IMR-90 (cell line): ENCODE measurements around the gene CEP95. TPM values are rescaled to one million over a fixed set of nuclear protein-coding genes. Genes with fewer than 3 reads are reported as not detected.

Experiments used
- ATAC-seq: fragments of 200-7000 bp; cut with Tn5 transposase; 2 replicates; pipeline ENCODE4 v1.9.1; 2020; ENCODE audit warnings: low read depth, mild to moderate bottlenecking, moderate library complexity
- BruUV-seq: library from RNA; stranded (reverse); fragments of 400-500 nt; replicated peaks from 2 replicates; lab custom pipeline; 2021; lab: Mats Ljungman, UMichigan
- CTCF ChIA-PET: fragments of 300-600 bp; formaldehyde crosslinking; extraction: SDS; loops from one replicate; lab custom pipeline; 2021; ENCODE audit warnings: antibody characterized with exemption; lab: Yijun Ruan, JAX
- POLR2A ChIA-PET: fragments of 300-600 bp; sonication (Branson Sonifier 250); formaldehyde crosslinking; loops from one replicate; lab custom pipeline; 2022; ENCODE audit warnings: antibody characterized with exemption; ENCODE audit not compliant: unreplicated experiment; lab: Charles Lee
- DNase-seq: peaks from one replicate; pipeline ENCODE4 v3.0.0; 2013
- H2AFZ ChIP-seq: replicated peaks from 2 replicates; pipeline ENCODE3; 2013; ENCODE audit warnings: low read length, mild to moderate bottlenecking; ENCODE audit not compliant: poor library complexity
- H2AK5ac ChIP-seq: 2 replicates; pipeline ENCODE4 v1.6.1; 2013; ENCODE audit warnings: low read depth, low read length, inconsistent platforms
- H2AK9ac ChIP-seq: replicated peaks from 2 replicates; pipeline ENCODE3; 2013; ENCODE audit warnings: mild to moderate bottlenecking, low read depth, low read length, moderate library complexity; ENCODE audit not compliant: poor library complexity
- H2BK120ac ChIP-seq: 2 replicates; pipeline ENCODE4 v1.6.1; 2013; ENCODE audit warnings: low read depth, low read length, inconsistent platforms
- H2BK15ac ChIP-seq: 3 replicates; pipeline ENCODE4 v1.6.1; 2013; ENCODE audit warnings: low read depth, low read length, inconsistent platforms
- H2BK20ac ChIP-seq: 2 replicates; pipeline ENCODE4 v1.6.1; 2013; ENCODE audit warnings: low read depth, mild to moderate bottlenecking, inconsistent platforms, low read length, moderate library complexity
- H2BK5ac ChIP-seq: 2 replicates; pipeline ENCODE4 v1.6.1; 2013; ENCODE audit warnings: mild to moderate bottlenecking, low read depth, low read length, inconsistent platforms; ENCODE audit not compliant: poor library complexity, severe bottlenecking
- H3K14ac ChIP-seq: replicated peaks from 2 replicates; pipeline ENCODE4 v1.6.1; 2013; ENCODE audit warnings: low read depth, low read length, inconsistent platforms
- H3K18ac ChIP-seq: 2 replicates; pipeline ENCODE4 v1.6.1; 2013; ENCODE audit warnings: low read depth, low read length, control low read depth
- H3K23ac ChIP-seq: 2 replicates; pipeline ENCODE4 v1.6.1; 2013; ENCODE audit warnings: low read depth, low read length, inconsistent platforms
- H3K27ac ChIP-seq: 2 replicates; pipeline ENCODE4 v1.5.1; 2013; ENCODE audit warnings: mild to moderate bottlenecking, control low read depth, low read length; ENCODE audit not compliant: insufficient read depth
- H3K27me3 ChIP-seq: 2 replicates; pipeline ENCODE4 v1.6.1; 2013; ENCODE audit warnings: low read length; ENCODE audit not compliant: control insufficient read depth, insufficient read depth
- H3K36me3 ChIP-seq: 2 replicates; pipeline ENCODE4 v1.6.1; 2013; ENCODE audit warnings: low read length, mixed read lengths; ENCODE audit not compliant: control insufficient read depth, insufficient read depth
- H3K4ac ChIP-seq: 2 replicates; pipeline ENCODE4 v1.6.1; 2013; ENCODE audit warnings: low read depth, low read length, inconsistent platforms
- H3K4me1 ChIP-seq: 2 replicates; pipeline ENCODE4 v1.6.1; 2013; ENCODE audit warnings: low read length, mixed read lengths; ENCODE audit not compliant: control insufficient read depth, insufficient read depth
- H3K4me2 ChIP-seq: 2 replicates; pipeline ENCODE4 v1.6.1; 2013; ENCODE audit warnings: low read depth, mild to moderate bottlenecking, control low read depth, low read length, moderate library complexity
- H3K4me3 ChIP-seq: 2 replicates; pipeline ENCODE4 v1.5.1; 2013; ENCODE audit warnings: low read depth, mild to moderate bottlenecking, control low read depth, low read length, moderate library complexity; ENCODE audit not compliant: insufficient read depth
- H3K56ac ChIP-seq: 2 replicates; pipeline ENCODE4 v1.6.1; 2013; ENCODE audit warnings: low read length, inconsistent platforms; ENCODE audit not compliant: insufficient read depth; ENCODE audit errors: extremely low read depth
- H3K79me1 ChIP-seq, 2 experiments: 2 replicates each; pipeline ENCODE4 v1.6.1; 2013; ENCODE audit warnings: low read length in 2 of 2, inconsistent platforms in 1 of 2, low read depth in 1 of 2
- H3K9ac ChIP-seq: 2 replicates; pipeline ENCODE4 v1.6.1; 2013; ENCODE audit warnings: low read depth, low read length, control low read depth
- H3K9me1 ChIP-seq: 2 replicates; pipeline ENCODE4 v1.6.1; 2013; ENCODE audit warnings: low read length, inconsistent platforms; ENCODE audit not compliant: insufficient read depth
- H3K9me3 ChIP-seq: 2 replicates; pipeline ENCODE4 v1.6.1; 2013; ENCODE audit warnings: low read length; ENCODE audit not compliant: control insufficient read depth, insufficient read depth
- H4K20me1 ChIP-seq: 2 replicates; pipeline ENCODE4 v1.6.1; 2013; ENCODE audit warnings: low read length, inconsistent platforms; ENCODE audit not compliant: insufficient read depth
- H4K5ac ChIP-seq: 2 replicates; pipeline ENCODE4 v1.6.1; 2013; ENCODE audit warnings: mild to moderate bottlenecking, low read depth, low read length, control low read depth
- H4K8ac ChIP-seq, 2 experiments: 2 replicates each; pipeline ENCODE4 v1.6.1; 2013; ENCODE audit warnings: low read depth in 2 of 2, low read length in 2 of 2, control low read depth in 1 of 2, inconsistent platforms in 1 of 2
- H4K91ac ChIP-seq: 2 replicates; pipeline ENCODE4 v1.6.1; 2013; ENCODE audit warnings: low read depth, low read length, inconsistent platforms; ENCODE audit not compliant: insufficient read depth
- BHLHE40 ChIP-seq: fragments of 150-350 bp; IDR thresholded peaks from 2 replicates; pipeline ENCODE4 v1.6.1; 2016; ENCODE audit warnings: mild to moderate bottlenecking, low read depth, low read length
- CEBPB ChIP-seq: IDR thresholded peaks from 2 replicates; pipeline ENCODE4 v1.6.1; 2012; ENCODE audit warnings: low read depth, low read length, improper control_type of control experiment
- CHD1 ChIP-seq: IDR thresholded peaks from 2 replicates; pipeline ENCODE4 v1.6.1; 2012; ENCODE audit warnings: low read depth, low read length, improper control_type of control experiment
- CTCF ChIP-seq: conservative IDR thresholded peaks from 2 replicates; pipeline ENCODE4 v1.5.1; 2012; ENCODE audit warnings: mild to moderate bottlenecking, low read depth, low read length, improper control_type of control experiment
- FOS ChIP-seq: fragments of 150-350 bp; IDR thresholded peaks from 2 replicates; pipeline ENCODE4 v1.6.1; 2016; ENCODE audit warnings: low read depth, low read length
- MAFK ChIP-seq: IDR thresholded peaks from 2 replicates; pipeline ENCODE4 v1.6.1; 2012; ENCODE audit warnings: low read depth, low read length, improper control_type of control experiment
- MAZ ChIP-seq: IDR thresholded peaks from 2 replicates; pipeline ENCODE4 v1.6.1; 2012; ENCODE audit warnings: low read depth, mild to moderate bottlenecking, low read length, improper control_type of control experiment, moderate library complexity, borderline replicate concordance
- MXI1 ChIP-seq: IDR thresholded peaks from 2 replicates; pipeline ENCODE4 v1.6.1; 2012; ENCODE audit warnings: low read depth, mild to moderate bottlenecking, low read length, moderate library complexity, borderline replicate concordance
- NFE2L2 ChIP-seq: fragments of 150-350 bp; IDR thresholded peaks from 2 replicates; pipeline ENCODE4 v1.6.1; 2016; ENCODE audit warnings: low read depth, mild to moderate bottlenecking, low read length
- POLR2A ChIP-seq: IDR thresholded peaks from 2 replicates; pipeline ENCODE4 v1.6.1; 2012; ENCODE audit warnings: mild to moderate bottlenecking, low read depth, low read length
- RAD21 ChIP-seq: IDR thresholded peaks from 2 replicates; pipeline ENCODE4 v1.6.1; 2012; ENCODE audit warnings: low read length, improper control_type of control experiment
- RCOR1 ChIP-seq: IDR thresholded peaks from 2 replicates; pipeline ENCODE4 v1.6.1; 2012; ENCODE audit warnings: mild to moderate bottlenecking, low read length, improper control_type of control experiment; ENCODE audit not compliant: insufficient replicate concordance
- RFX5 ChIP-seq: IDR thresholded peaks from 2 replicates; pipeline ENCODE4 v1.8.0; 2012; ENCODE audit warnings: low read depth, mild to moderate bottlenecking, low read length, moderate library complexity
- SMC3 ChIP-seq: fragments of 150-350 bp; IDR thresholded peaks from 2 replicates; pipeline ENCODE4 v1.6.1; 2016; ENCODE audit warnings: low read depth, mild to moderate bottlenecking, antibody characterized with exemption, low read length, moderate library complexity
- WGBS, 2 experiments: methylation state at CpG; one replicate each; pipeline versions ENCODE4 v1.1.5 to v1.1.7; 2013; ENCODE audit warnings: missing lambda C conversion rate in 2 of 2; ENCODE audit not compliant: insufficient read length in 1 of 2; ENCODE audit errors: extremely low coverage in 2 of 2; 5-methylcytosine and 5-hydroxymethylcytosine counted together
- dilution Hi-C: fragments of 300-500 bp; cut with HindIII; formaldehyde crosslinking; loops from one replicate; pipeline ENCODE4 v1.14.3; 2018; ENCODE audit warnings: low sequenced_read_pairs; ENCODE audit not compliant: unreplicated experiment
- in situ Hi-C: fragments of 300-500 bp; cut with MboI; formaldehyde crosslinking; loops from 3 replicates; pipeline ENCODE4 v1.14.3; 2019; ENCODE audit warnings: low sequenced_read_pairs, inconsistent platforms, mixed read lengths
- intact Hi-C: fragments of 100-400 bp; cut with micrococcal nuclease; formaldehyde crosslinking; loops from 2 replicates; pipeline ENCODE4 v1.10.0; 2022
- polyA plus RNA-seq, 3 experiments: library from polyadenylated mRNA; depleted of rRNA; stranded (reverse); fragments of >200 nt; gene quantifications; 2 replicates each; pipeline ENCODE4 v1.2.3, GENCODE V29; 2012; ENCODE audit warnings: low replicate concordance in 1 of 3
- total RNA-seq: library from RNA; depleted of rRNA; stranded (reverse); fragments of >200 nt; gene quantifications from 2 replicates; pipeline ENCODE4 v1.2.3, GENCODE V29; 2012
- TF ChIP-seq, protein P1 (sequence below): fragments of 150-350 bp; IDR thresholded peaks from 2 replicates; pipeline ENCODE4 v1.6.1; 2016; ENCODE audit warnings: low read depth, mild to moderate bottlenecking, low read length, moderate library complexity, borderline replicate concordance
- TF ChIP-seq, protein P2 (sequence below): fragments of 150-350 bp; IDR thresholded peaks from 2 replicates; pipeline ENCODE4 v1.6.1; 2017; ENCODE audit warnings: mild to moderate bottlenecking, antibody characterized with exemption, low read length, low read depth

The CEP95 gene
- total and polyA plus RNA-seq, 2 of the 4 experiments (the other 2 are of a cell fraction), result 6.1 to 13.6 TPM

DNA sequence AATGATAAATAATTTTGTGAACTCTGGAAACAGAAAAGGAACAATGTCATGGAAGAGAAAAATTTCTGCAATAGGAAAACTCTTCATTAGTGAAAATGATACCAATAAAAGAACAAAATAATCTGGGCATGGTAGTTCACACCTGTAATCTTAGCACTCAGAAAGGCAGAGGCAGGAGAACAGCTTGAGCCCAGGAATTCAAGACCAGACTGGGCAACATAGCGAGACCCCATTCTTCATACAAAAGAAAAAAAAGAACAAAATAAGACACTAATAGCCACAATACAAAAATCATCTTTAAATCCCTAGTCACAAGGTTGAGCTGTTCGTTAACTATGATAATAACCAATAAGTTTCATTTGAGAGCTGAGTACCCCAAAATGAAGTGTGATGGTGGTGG lies 18.5 kb upstream of the CEP95 start:
- intact Hi-C loops, result no loop called here
- Histone ChIP-seq H3K4me3 (no peak overlapping the region), H2AK9ac (no peak overlapping the region), H3K9ac (no peak overlapping the region), H4K8ac (no peak overlapping the region), H3K14ac (no peak overlapping the region), H3K23ac (no peak overlapping the region), H3K27me3 (no peaks in the 10 kb centered on the region), H2BK20ac (no peak overlapping the region), H2AK5ac (no peak overlapping the region), H3K4ac (no peak overlapping the region), H2BK15ac (no peak overlapping the region), H4K5ac (no peak overlapping the region), H3K9me3 (no peaks in the 10 kb centered on the region), H3K56ac (no peak overlapping the region), H3K9me1 (no peaks in the 10 kb centered on the region), H3K4me2 (no peak overlapping the region), H3K27ac (no peak overlapping the region), H4K20me1 (no peaks in the 10 kb centered on the region; the same call in 1 of the 2 replicates), H3K18ac (no peak overlapping the region), H2BK120ac (no peak overlapping the region), H4K91ac (no peak overlapping the region), H3K36me3 (peaks cover 18% of the 10 kb centered on the region), H3K79me1 (peaks cover 5 to 8% of the 10 kb centered on the region in 2 experiments; a peak in 3 of 4 replicates), H2AFZ (no peak overlapping the region), H2BK5ac (no peak overlapping the region), H3K4me1 (no peaks in the 10 kb centered on the region)
- DNase-seq (no peak), ATAC-seq (no peak)
- BruUV-seq, result no TSS peak
- WGBS, 2 experiments, result no CpG with 5 or more reads among the region's 2 CpGs
- no peak for TF ChIP-seq MXI1
- TF ChIP-seq, protein P1, sequence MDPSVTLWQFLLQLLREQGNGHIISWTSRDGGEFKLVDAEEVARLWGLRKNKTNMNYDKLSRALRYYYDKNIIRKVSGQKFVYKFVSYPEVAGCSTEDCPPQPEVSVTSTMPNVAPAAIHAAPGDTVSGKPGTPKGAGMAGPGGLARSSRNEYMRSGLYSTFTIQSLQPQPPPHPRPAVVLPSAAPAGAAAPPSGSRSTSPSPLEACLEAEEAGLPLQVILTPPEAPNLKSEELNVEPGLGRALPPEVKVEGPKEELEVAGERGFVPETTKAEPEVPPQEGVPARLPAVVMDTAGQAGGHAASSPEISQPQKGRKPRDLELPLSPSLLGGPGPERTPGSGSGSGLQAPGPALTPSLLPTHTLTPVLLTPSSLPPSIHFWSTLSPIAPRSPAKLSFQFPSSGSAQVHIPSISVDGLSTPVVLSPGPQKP, result no peak
- TF ChIP-seq, protein P2, sequence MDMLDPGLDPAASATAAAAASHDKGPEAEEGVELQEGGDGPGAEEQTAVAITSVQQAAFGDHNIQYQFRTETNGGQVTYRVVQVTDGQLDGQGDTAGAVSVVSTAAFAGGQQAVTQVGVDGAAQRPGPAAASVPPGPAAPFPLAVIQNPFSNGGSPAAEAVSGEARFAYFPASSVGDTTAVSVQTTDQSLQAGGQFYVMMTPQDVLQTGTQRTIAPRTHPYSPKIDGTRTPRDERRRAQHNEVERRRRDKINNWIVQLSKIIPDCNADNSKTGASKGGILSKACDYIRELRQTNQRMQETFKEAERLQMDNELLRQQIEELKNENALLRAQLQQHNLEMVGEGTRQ, result no peak
- TF ChIP-seq SMC3, result no peak
- TF ChIP-seq CTCF, result no peak
- no peak for TF ChIP-seq CEBPB
- TF ChIP-seq RCOR1, result no peak
- TF ChIP-seq BHLHE40, result no peak
- TF ChIP-seq RFX5, result no peak
- no peak for TF ChIP-seq NFE2L2
- no peak for TF ChIP-seq RAD21
- TF ChIP-seq POLR2A, result no peak
- no peak for TF ChIP-seq CHD1
- no peak for TF ChIP-seq FOS
- no peak for TF ChIP-seq MAZ
- TF ChIP-seq MAFK, result no peak
- dilution Hi-C loops, result no loop called here
- POLR2A ChIA-PET, result no interaction called here
- CTCF ChIA-PET, result no interaction called here
- in situ Hi-C loops, result no loop called here
